Gastrocnemius medialis (tissue), 4 donors: Measurements from ENCODE around the gene HPN. TPM values are rescaled to one million over a fixed set of nuclear protein-coding genes. Genes with fewer than 3 reads are reported as not detected.

ENCODE experiments used
- ATAC-seq, 2 donors: fragments of 150-250 bp; one replicate each; pipeline ENCODE4 v1.9.1; 2016
- DNase-seq, 2 donors: peaks; one replicate each; pipeline ENCODE4 v3.0.0-alpha.2; 2019
- H3K27ac ChIP-seq, 4 donors: fragments of 200-600 bp; sonication (generic); 1 replicate in 1 of 4; 2 replicates in 3 of 4; pipeline ENCODE4 v1.5.1; 2016 to 2018; ENCODE audit warnings: mild to moderate bottlenecking in 2 of 4, moderate library complexity in 1 of 4
- H3K27me3 ChIP-seq, 3 donors: fragments of 200-600 bp; sonication (generic) in 2 of 3; 1 replicate in 1 of 3; 2 replicates in 2 of 3; pipeline versions ENCODE4 v1.5.1 to v1.6.0; 2016 to 2019; ENCODE audit warnings: mild to moderate bottlenecking in 1 of 3, moderate library complexity in 1 of 3
- H3K36me3 ChIP-seq, 2 donors: fragments of 200-600 bp; sonication (generic) in 1 of 2; one replicate each; pipeline ENCODE4 v1.5.1; 2017 to 2018
- H3K4me1 ChIP-seq, 2 donors: fragments of 200-600 bp; sonication (generic) in 1 of 2; one replicate each; pipeline ENCODE4 v1.5.1; 2016 to 2017; ENCODE audit warnings: mild to moderate bottlenecking in 2 of 2
- H3K4me3 ChIP-seq, 4 donors: fragments of 200-600 bp; sonication (generic) in 3 of 4; 1 replicate in 1 of 4; 2 replicates in 3 of 4; pipeline ENCODE4 v1.5.1; 2016 to 2019; ENCODE audit warnings: mild to moderate bottlenecking in 2 of 4
- H3K9me3 ChIP-seq, 3 donors: fragments of 200-600 bp; sonication (generic) in 2 of 3; 1 replicate in 1 of 3; 2 replicates in 2 of 3; pipeline ENCODE4 v1.5.1; 2016 to 2019
- POLR2A ChIP-seq, 2 donors: fragments of 450-650 bp; IDR thresholded peaks; one replicate each; pipeline ENCODE4 v1.6.1; 2017; ENCODE audit warnings: antibody characterized with exemption in 2 of 2, mild to moderate bottlenecking in 2 of 2, moderate library complexity in 2 of 2
- in situ Hi-C, 4 donors: fragments of 200-750 bp; cut with MboI; loops; one replicate each; pipeline versions ENCODE4 v1.15.0 to v1.8.0; 2017; ENCODE audit warnings: low sequenced_read_pairs in 4 of 4
- intact Hi-C: fragments of 100-400 bp; cut with DNase I; formaldehyde crosslinking; loops from one replicate; pipeline ENCODE4 v1.15.1; 2023; ENCODE audit warnings: low total_unique reads
- total RNA-seq, 4 donors: library from RNA; depleted of rRNA; stranded (reverse); fragments of >200 nt; gene quantifications; one replicate each; pipeline versions ENCODE4 v1.1.0 to v1.2.3, GENCODE V29; 2016
- TF ChIP-seq, protein P1 (sequence below), 5 experiments: fragments of 450-650 bp in 3 of 5; fragments of 200-600 bp in 2 of 5; sonication (generic) in 2 of 5; IDR thresholded peaks in 4 of 5; conservative IDR thresholded peaks in 1 of 5; 1 replicate in 4 of 5; 2 replicates in 1 of 5; pipeline ENCODE4 v1.5.1; 2016 to 2019; ENCODE audit warnings: antibody characterized with exemption in 5 of 5, mild to moderate bottlenecking in 3 of 5, moderate library complexity in 3 of 5

Gene HPN
- total RNA-seq, 4 donors from 2014 or later = 9.1 to 24.0 (median 17.1) TPM

DNA sequence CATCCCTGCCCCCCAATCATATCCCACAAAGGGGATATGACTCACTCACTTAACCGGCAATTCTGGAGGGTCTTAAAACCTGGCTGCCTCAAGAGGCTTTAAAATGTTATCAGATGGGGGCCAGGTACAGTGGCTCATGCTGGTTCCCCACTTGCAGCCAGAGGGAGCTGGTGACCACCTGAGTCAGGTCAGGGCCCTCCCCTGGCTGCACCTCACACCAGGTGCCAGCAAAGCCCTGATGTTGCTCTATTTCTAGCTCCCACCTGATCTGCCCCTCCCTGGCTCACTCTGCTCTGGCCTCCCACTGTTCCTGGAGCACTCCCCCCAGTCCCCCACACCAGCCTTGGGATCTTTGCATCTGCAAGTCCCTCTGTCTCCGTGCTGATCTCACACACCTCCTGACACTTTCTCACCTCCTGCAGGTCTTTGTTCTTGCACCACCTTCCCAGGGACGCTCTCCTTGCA is 14.2 kb downstream of the HPN start:
- Histone ChIP-seq H3K27me3 (no peaks in the 10 kb centered on the region), H3K4me3 (no peak overlapping the region), H3K4me1 (peaks cover 29 to 32% of the 10 kb centered on the region in 2 donors), H3K36me3 (no peaks in the 10 kb centered on the region), H3K9me3 (no peaks in the 10 kb centered on the region), H3K27ac (peak overlapping the region; percentile 67 to 97 (median 84))
- in situ Hi-C loops = no loop called here
- intact Hi-C loops = no loop called here
- TF ChIP-seq, protein P1, sequence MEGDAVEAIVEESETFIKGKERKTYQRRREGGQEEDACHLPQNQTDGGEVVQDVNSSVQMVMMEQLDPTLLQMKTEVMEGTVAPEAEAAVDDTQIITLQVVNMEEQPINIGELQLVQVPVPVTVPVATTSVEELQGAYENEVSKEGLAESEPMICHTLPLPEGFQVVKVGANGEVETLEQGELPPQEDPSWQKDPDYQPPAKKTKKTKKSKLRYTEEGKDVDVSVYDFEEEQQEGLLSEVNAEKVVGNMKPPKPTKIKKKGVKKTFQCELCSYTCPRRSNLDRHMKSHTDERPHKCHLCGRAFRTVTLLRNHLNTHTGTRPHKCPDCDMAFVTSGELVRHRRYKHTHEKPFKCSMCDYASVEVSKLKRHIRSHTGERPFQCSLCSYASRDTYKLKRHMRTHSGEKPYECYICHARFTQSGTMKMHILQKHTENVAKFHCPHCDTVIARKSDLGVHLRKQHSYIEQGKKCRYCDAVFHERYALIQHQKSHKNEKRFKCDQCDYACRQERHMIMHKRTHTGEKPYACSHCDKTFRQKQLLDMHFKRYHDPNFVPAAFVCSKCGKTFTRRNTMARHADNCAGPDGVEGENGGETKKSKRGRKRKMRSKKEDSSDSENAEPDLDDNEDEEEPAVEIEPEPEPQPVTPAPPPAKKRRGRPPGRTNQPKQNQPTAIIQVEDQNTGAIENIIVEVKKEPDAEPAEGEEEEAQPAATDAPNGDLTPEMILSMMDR (IDR thresholded peaks at IDR 0.05 in 4 of 5, conservative IDR thresholded peaks at IDR 0.05 in 1 of 5) = peak; percentile 36 to 71 (median 66)
- TF ChIP-seq POLR2A (IDR thresholded peaks at IDR 0.05) = no peak
- ATAC-seq = peak; percentile 53 to 68
- peak; percentile 67 to 83 for DNase-seq

DNA sequence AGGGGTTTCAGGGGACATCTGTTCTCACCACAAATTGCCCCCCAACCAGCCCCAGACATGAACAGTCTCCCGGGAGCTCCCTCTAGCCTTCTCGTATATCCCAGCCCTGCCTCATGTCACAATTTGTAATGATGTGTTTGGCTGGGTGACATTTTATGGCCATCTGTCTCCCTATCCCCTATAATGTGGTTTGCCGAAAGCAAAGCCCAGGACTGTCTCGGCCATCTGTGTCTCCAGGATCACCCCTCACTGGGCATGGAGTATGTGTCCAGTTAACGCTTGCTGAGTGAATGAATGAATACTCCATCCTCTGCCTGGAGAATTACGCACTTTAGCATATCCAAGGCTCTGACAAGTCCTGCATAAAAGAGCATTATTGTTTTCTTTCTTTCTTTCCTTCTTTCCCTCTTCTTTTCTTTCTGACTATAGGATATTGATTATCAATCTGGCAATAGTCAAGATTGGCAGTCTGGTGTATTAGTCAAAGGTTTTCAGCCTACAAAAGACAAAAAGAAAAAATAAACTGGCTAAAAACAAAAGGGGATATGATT is 15.1 kb downstream of the HPN start:
- no peak for TF ChIP-seq POLR2A (IDR thresholded peaks at IDR 0.05)
- TF ChIP-seq, protein P1 (IDR thresholded peaks at IDR 0.05 in 4 of 5, conservative IDR thresholded peaks at IDR 0.05 in 1 of 5) = no peak
- peak in 1 of 2 donors; percentile 26 for ATAC-seq
- peak overlapping the region; percentile 67 to 97 (median 84) for H3K27ac ChIP-seq
- peaks cover 29 to 32% of the 10 kb centered on the region in 2 donors for H3K4me1 ChIP-seq
- intact Hi-C loops = no loop called here
- no peaks in the 10 kb centered on the region for H3K9me3 ChIP-seq
- H3K27me3 ChIP-seq = no peaks in the 10 kb centered on the region
- in situ Hi-C loops = no loop called here
- no peak for DNase-seq
- no peak overlapping the region for H3K4me3 ChIP-seq
- H3K36me3 ChIP-seq = no peaks in the 10 kb centered on the region

DNA sequence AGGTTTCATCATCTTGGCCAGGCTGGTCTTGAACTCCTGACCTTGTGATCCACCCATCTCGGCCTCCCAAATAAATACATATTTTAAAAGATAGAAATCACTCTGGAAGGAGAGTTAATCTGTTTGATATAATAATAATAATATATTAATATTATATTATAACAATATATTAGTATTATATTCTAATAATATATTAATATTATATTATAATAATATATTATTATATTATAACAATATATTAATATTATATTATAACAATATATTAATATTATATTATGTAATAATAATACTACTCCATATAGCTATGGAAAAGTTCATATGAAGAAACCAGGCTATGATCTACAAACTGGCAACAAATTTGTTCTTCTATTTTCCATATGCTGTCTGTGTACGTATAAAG is 16.8 kb downstream of the HPN start:
- in situ Hi-C loops = no loop called here
- H3K27me3 ChIP-seq = no peaks in the 10 kb centered on the region
- intact Hi-C loops = no loop called here
- peaks cover 20 to 31% of the 10 kb centered on the region in 2 donors for H3K4me1 ChIP-seq
- ATAC-seq (no peak), DNase-seq (no peak)
- no peaks in the 10 kb centered on the region for H3K9me3 ChIP-seq
- no peak overlapping the region for H3K4me3 ChIP-seq
- H3K27ac ChIP-seq = no peak overlapping the region
- no peaks in the 10 kb centered on the region for H3K36me3 ChIP-seq
- TF ChIP-seq, protein P1 (IDR thresholded peaks at IDR 0.05 in 4 of 5, conservative IDR thresholded peaks at IDR 0.05 in 1 of 5) = no peak
- no peak for TF ChIP-seq POLR2A (IDR thresholded peaks at IDR 0.05)

DNA sequence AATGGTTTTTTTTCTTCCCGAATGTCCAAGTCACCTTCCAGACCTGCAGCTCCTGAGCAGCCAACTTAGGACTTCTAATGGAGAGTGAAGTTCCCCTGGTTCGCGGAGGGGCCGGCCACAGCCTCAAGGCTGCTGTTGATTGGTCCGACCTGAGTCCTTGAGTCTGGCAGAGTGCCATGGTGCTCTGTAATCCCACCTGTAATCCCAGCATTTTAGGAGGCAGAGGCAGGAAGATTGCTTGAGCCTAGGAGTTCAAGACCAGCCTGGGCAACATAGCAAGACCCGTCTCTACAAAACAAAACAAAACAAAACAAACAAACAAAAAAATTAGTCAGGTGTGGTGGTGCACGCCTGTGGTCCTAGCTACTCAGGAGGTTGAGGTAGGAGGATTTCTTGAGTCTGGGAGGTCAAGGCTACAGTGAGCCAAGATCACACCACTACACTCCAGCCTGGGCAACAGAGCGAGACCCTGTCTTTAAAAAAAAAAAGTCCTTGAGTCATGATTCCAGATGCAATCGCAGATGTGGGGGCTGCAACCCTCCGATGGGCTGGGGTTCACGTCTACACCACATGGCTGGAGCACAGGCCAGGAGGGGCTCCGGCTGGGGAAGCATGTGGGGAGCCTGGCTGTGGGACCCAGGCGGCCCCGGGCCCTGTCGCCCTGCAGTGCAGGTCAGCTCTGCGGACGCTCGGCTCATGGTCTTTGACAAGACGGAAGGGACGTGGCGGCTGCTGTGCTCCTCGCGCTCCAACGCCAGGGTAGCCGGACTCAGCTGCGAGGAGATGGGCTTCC is 17.7 kb downstream of the HPN start:
- DNase-seq (no peak), ATAC-seq (no peak)
- Histone ChIP-seq H3K27ac (no peak overlapping the region), H3K36me3 (no peaks in the 10 kb centered on the region), H3K4me1 (peaks cover 16 to 30% of the 10 kb centered on the region in 2 donors), H3K27me3 (no peaks in the 10 kb centered on the region), H3K9me3 (no peaks in the 10 kb centered on the region), H3K4me3 (no peak overlapping the region)
- in situ Hi-C loops = no loop called here
- TF ChIP-seq, protein P1 (IDR thresholded peaks at IDR 0.05 in 4 of 5, conservative IDR thresholded peaks at IDR 0.05 in 1 of 5) = no peak
- no peak for TF ChIP-seq POLR2A (IDR thresholded peaks at IDR 0.05)
- intact Hi-C loops = no loop called here
